GM23248 (cell line): ENCODE results near the gene HSD11B1L. TPM values are rescaled to one million over a fixed set of nuclear protein-coding genes. Genes with fewer than 3 reads are reported as not detected.
A peak's percentile ranks its signal among the peaks of the same experiment; 100 is the strongest.

Experiments
- DNase-seq: peaks from one replicate; pipeline ENCODE4 v3.0.0-alpha.2; 2015
- H2AFZ ChIP-seq: fragments of 200-600 bp; sonication (generic); 2 replicates; pipeline ENCODE4 v1.6.1; 2016; ENCODE audit warnings: antibody characterized with exemption
- H3F3A ChIP-seq: fragments of 200-600 bp; sonication (generic); 2 replicates; pipeline ENCODE4 v1.6.1; 2016; ENCODE audit warnings: mild to moderate bottlenecking, antibody characterized with exemption, mixed run types; ENCODE audit not compliant: insufficient read depth
- H3K27ac ChIP-seq: fragments of 200-600 bp; sonication (generic); 2 replicates; pipeline ENCODE4 v1.5.1; 2016; ENCODE audit warnings: mild to moderate bottlenecking
- H3K27me3 ChIP-seq: fragments of 200-600 bp; sonication (generic); replicated peaks from 2 replicates; pipeline ENCODE4 v1.6.1; 2016; ENCODE audit warnings: mild to moderate bottlenecking; ENCODE audit not compliant: insufficient read depth
- H3K36me3 ChIP-seq: fragments of 200-600 bp; sonication (generic); 2 replicates; pipeline ENCODE4 v1.6.1; 2016; ENCODE audit warnings: low read depth, mild to moderate bottlenecking
- H3K4me1 ChIP-seq: fragments of 200-600 bp; sonication (generic); 2 replicates; pipeline ENCODE4 v1.6.1; 2016; ENCODE audit warnings: mild to moderate bottlenecking; ENCODE audit not compliant: insufficient read depth
- H3K4me2 ChIP-seq: fragments of 200-600 bp; sonication (generic); one replicate; pipeline ENCODE4 v1.6.1; 2016; ENCODE audit warnings: mild to moderate bottlenecking; ENCODE audit not compliant: unreplicated experiment
- H3K4me3 ChIP-seq: fragments of 200-600 bp; sonication (generic); 2 replicates; pipeline ENCODE4 v1.5.1; 2016; ENCODE audit warnings: mild to moderate bottlenecking
- H3K79me2 ChIP-seq: fragments of 200-600 bp; sonication (generic); 2 replicates; pipeline ENCODE4 v1.6.1; 2016; ENCODE audit warnings: mild to moderate bottlenecking; ENCODE audit not compliant: insufficient read depth
- H3K9ac ChIP-seq: fragments of 200-600 bp; sonication (generic); 2 replicates; pipeline ENCODE4 v1.6.1; 2016; ENCODE audit warnings: mild to moderate bottlenecking
- H3K9me2 ChIP-seq: fragments of 200-600 bp; sonication (generic); 2 replicates; pipeline ENCODE4 v1.6.1; 2016; ENCODE audit warnings: mixed run types, mild to moderate bottlenecking, moderate library complexity; ENCODE audit not compliant: insufficient read depth
- H3K9me3 ChIP-seq: fragments of 200-600 bp; sonication (generic); one replicate; pipeline ENCODE4 v1.6.1; 2017; ENCODE audit warnings: low read depth
- H4K20me1 ChIP-seq: fragments of 200-600 bp; sonication (generic); 2 replicates; pipeline ENCODE4 v1.6.0; 2016; ENCODE audit not compliant: insufficient read depth
- EZH2 ChIP-seq: fragments of 200-600 bp; sonication (generic); IDR thresholded peaks from 2 replicates; pipeline ENCODE4 v1.6.1; 2018; ENCODE audit warnings: antibody characterized with exemption, mild to moderate bottlenecking; ENCODE audit not compliant: insufficient read depth, poor library complexity, severe bottlenecking
- EZH2phosphoT487 ChIP-seq: fragments of 200-600 bp; sonication (generic); IDR thresholded peaks from 2 replicates; pipeline ENCODE4 v1.6.1; 2018; ENCODE audit warnings: antibody characterized with exemption, moderate library complexity, mild to moderate bottlenecking, low read depth; ENCODE audit not compliant: insufficient read depth
- WGBS, 2 experiments: methylation state at CpG; one replicate each; pipeline ENCODE4 v1.1.6; 2015 to 2017; ENCODE audit warnings: low lambda C conversion rate in 2 of 2, low coverage in 1 of 2; ENCODE audit errors: missing lambda C conversion rate in 2 of 2; 5-methylcytosine and 5-hydroxymethylcytosine counted together
- in situ Hi-C: fragments of 300-500 bp; cut with MboI; formaldehyde crosslinking; loops from 2 replicates; pipeline ENCODE4 v1.15.0; 2020
- polyA plus RNA-seq: library from polyadenylated mRNA; unstranded; fragments of >200 nt; fragmentation: Nextera tagmentation; extraction: Ambion mirVana; gene quantifications from 2 replicates; pipeline ENCODE4 v1.2.1, GENCODE V29; 2016
- total RNA-seq: library from RNA; depleted of rRNA; stranded (reverse); fragments of >200 nt; shearing (Covaris generic); gene quantifications from 2 replicates; pipeline ENCODE4 v1.2.3, GENCODE V29; 2014

The HSD11B1L gene
- total and polyA plus RNA-seq, 2 experiments from 2014 or later: 10.9 to 30.7 TPM

DNA sequence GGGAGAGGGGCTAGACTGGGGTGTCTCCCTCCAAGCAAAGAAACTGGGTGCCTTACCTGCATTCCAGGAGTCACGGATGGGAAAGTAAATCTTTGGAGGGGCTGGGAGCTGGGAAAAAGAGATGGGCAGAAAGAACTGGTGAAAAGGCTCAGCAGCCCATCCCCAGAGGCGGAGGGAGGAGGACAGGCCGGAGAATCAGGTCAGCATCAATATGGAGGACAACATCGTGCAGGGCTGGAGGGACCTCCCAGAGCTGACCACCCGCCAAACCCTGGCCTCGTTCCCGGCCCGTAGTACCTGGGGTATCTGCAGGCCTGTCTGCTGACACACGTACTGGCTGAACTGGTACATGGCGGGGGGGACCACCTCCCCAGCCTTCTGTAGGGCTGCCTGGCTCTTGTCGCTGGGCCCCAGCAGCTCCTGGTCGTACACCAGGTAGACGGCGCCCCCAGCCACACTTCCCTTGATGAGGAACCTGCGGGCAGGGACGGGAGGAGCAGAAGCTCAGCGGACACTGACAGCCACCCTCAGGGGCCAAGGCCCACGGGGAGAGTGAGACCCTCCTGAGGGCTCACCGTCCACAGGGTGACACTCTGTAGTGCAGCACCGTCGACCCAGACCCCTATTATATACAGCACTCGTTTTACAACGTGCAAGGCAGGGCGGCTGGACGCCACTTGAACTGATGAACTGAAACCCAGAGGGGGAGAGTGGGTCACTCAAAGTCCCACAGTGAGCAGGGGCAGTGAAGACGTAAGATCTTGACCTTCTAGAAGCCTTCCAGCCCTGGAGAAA lies 1.3 kb upstream of the HSD11B1L start:
- no peak for DNase-seq
- H3K27me3 ChIP-seq: no peaks in the 10 kb centered on the region
- H3K27ac ChIP-seq: peak overlapping the region; percentile 53; the same call in 1 of the 2 replicates
- 28 to 30% methylated on average over 26 of the region's 26 CpGs for WGBS, 2 experiments
- peak overlapping the region; percentile 90 for H3K9ac ChIP-seq
- no peaks in the 10 kb centered on the region for H4K20me1 ChIP-seq
- no peaks in the 10 kb centered on the region for H3K4me1 ChIP-seq
- peak overlapping the region; percentile 85 for H3K4me2 ChIP-seq
- in situ Hi-C loops: no loop called here
- no peaks in the 10 kb centered on the region for H3F3A ChIP-seq
- no peaks in the 10 kb centered on the region for H3K36me3 ChIP-seq
- H3K9me3 ChIP-seq: no peaks in the 10 kb centered on the region
- peak overlapping the region; percentile 92 for H3K4me3 ChIP-seq
- H2AFZ ChIP-seq: peak overlapping the region; percentile 78
- TF ChIP-seq EZH2phosphoT487: no peak
- TF ChIP-seq EZH2: no peak
- peaks cover 15% of the 10 kb centered on the region for H3K79me2 ChIP-seq
- H3K9me2 ChIP-seq: no peaks in the 10 kb centered on the region

DNA sequence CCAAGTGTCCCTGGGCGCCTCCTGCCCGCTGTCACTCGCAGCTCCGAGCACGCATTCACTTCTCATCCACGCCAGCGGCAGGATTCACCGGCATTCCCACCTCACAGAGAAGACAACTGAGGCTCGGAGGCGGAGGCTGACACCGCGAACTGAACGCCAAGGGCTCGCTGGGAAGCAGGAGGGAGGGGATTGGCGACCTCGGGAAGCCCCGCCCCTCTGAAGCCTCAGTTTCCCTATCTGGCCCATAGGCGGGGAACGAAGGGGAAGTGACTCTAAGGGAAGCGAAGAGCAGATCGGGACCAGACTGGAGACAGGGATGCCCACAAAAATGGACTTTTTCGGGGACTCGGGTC lies 767 bp upstream of the HSD11B1L start:
- Histone ChIP-seq H3K27me3 (no peaks in the 10 kb centered on the region), H3K9ac (peak overlapping the region; percentile 90), H3K27ac (peak overlapping the region; percentile 53), H3K9me3 (no peaks in the 10 kb centered on the region), H3K79me2 (peaks cover 15% of the 10 kb centered on the region), H4K20me1 (no peaks in the 10 kb centered on the region), H3K4me3 (peak overlapping the region; percentile 92), H3K9me2 (no peaks in the 10 kb centered on the region), H3K4me2 (peak overlapping the region; percentile 85), H3F3A (no peaks in the 10 kb centered on the region), H2AFZ (peak overlapping the region; percentile 78), H3K36me3 (no peaks in the 10 kb centered on the region), H3K4me1 (no peaks in the 10 kb centered on the region)
- TF ChIP-seq EZH2 (no peak), EZH2phosphoT487 (no peak)
- in situ Hi-C loops: no loop called here
- 0 to 2% methylated on average over 21 to 22 of the region's 23 CpGs for WGBS, 2 experiments
- peak; percentile 67 for DNase-seq

DNA sequence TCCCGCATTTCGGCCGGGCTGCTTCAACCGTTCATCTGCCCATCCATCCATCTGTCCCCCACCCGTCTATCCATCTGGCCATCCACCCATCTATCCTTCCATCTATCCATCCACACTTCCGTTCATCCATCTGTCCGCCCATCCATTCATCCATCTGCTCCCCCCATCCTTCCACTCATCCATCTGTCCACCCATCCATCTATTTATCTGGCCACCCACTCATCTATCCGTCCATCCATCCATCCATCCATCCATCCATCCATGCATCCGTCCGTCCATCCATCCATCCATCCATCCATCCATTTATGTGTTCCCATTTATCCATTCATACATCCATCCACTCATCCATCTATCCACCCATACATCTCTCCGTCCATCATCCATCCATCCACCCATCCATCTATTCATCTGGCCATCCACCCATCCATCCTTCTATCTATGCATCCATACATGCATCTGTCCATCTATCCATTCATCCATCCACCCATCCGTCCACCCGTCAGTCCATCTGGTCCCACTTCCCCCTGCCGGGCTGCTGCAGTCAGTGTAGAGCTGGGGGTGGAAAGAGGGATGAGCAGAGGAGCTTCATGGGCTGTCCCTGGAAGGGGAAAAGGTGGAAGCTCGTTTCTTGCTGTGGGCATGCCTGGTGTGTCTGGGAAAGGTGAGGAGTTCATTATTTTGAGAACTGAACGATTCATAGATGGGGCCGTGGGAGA lies 722 bp downstream of the HSD11B1L start:
- H3F3A ChIP-seq: no peaks in the 10 kb centered on the region
- H3K27ac ChIP-seq: no peak overlapping the region
- no peaks in the 10 kb centered on the region for H3K9me2 ChIP-seq
- no peaks in the 10 kb centered on the region for H3K36me3 ChIP-seq
- TF ChIP-seq EZH2phosphoT487: no peak
- TF ChIP-seq EZH2: no peak
- peak overlapping the region; percentile 73 for H3K4me2 ChIP-seq
- no peaks in the 10 kb centered on the region for H3K27me3 ChIP-seq
- WGBS, 2 experiments: 59 to 62% methylated on average over 14 to 17 of the region's 17 CpGs
- H2AFZ ChIP-seq: peak overlapping the region; percentile 71
- in situ Hi-C loops: no loop called here
- peak overlapping the region; percentile 90 for H3K9ac ChIP-seq
- peaks cover 15% of the 10 kb centered on the region for H3K79me2 ChIP-seq
- no peaks in the 10 kb centered on the region for H3K9me3 ChIP-seq
- no peaks in the 10 kb centered on the region for H4K20me1 ChIP-seq
- no peaks in the 10 kb centered on the region for H3K4me1 ChIP-seq
- no peak for DNase-seq
- peak overlapping the region; percentile 92 for H3K4me3 ChIP-seq

DNA sequence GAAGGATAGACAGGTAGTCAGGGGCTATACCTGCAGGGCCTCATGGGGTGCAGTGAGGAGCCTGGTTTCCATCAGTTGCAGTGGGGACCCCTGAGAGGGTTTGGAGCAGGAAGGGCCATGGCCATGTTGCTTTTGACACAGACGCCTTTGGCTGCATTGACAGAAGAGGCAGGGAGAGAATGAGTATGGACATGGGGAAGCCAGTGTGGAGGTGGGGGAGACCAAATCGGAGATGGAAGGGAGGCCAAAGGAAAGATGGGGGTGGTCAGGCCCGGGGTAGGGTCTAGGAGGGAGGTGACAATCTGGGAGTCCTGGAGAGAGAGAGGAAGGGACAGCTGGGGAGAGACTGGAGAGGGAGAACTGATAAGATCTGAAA lies 1.3 kb downstream of the HSD11B1L start:
- no peak overlapping the region for H3K27ac ChIP-seq
- H3K9me3 ChIP-seq: no peaks in the 10 kb centered on the region
- no peak for TF ChIP-seq EZH2phosphoT487
- no peak for TF ChIP-seq EZH2
- no peaks in the 10 kb centered on the region for H3K4me1 ChIP-seq
- peaks cover 15% of the 10 kb centered on the region for H3K79me2 ChIP-seq
- no peaks in the 10 kb centered on the region for H3F3A ChIP-seq
- H3K36me3 ChIP-seq: no peaks in the 10 kb centered on the region
- H3K4me2 ChIP-seq: no peak overlapping the region
- H3K9me2 ChIP-seq: no peaks in the 10 kb centered on the region
- WGBS, 2 experiments: 76 to 78% methylated on average over 3 of the region's 3 CpGs
- no peaks in the 10 kb centered on the region for H3K27me3 ChIP-seq
- no peak overlapping the region for H3K9ac ChIP-seq
- no peaks in the 10 kb centered on the region for H4K20me1 ChIP-seq
- H2AFZ ChIP-seq: no peak overlapping the region
- in situ Hi-C loops: no loop called here
- DNase-seq: no peak
- H3K4me3 ChIP-seq: no peak overlapping the region
